HCT116 (cell line): Measurements from ENCODE around the gene TMC4.

ENCODE experiments used
- CBX3 ChIP-seq: IDR thresholded peaks from 2 replicates; pipeline ENCODE4 v1.6.1; 2012; ENCODE audit warnings: low read depth
- CTCF ChIP-seq, 3 experiments: fragments of 200-600 bp in 1 of 3; sonication (generic) in 1 of 3; IDR thresholded peaks in 2 of 3; conservative IDR thresholded peaks in 1 of 3; 2 replicates each; pipeline ENCODE4 v1.5.1; 2012 to 2017; ENCODE audit warnings: low read depth in 2 of 3, low read length in 2 of 3, antibody characterized with exemption in 1 of 3, borderline replicate concordance in 1 of 3, control low read depth in 1 of 3, mild to moderate bottlenecking in 1 of 3, mixed read lengths in 1 of 3, mixed run types in 1 of 3, moderate library complexity in 1 of 3; ENCODE audit not compliant: insufficient read depth in 1 of 3
- EZH2 ChIP-seq: fragments of 200-600 bp; sonication (generic); IDR thresholded peaks from 2 replicates; pipeline ENCODE4 v1.6.1; 2017; ENCODE audit warnings: antibody characterized with exemption, mixed run types
- EZH2phosphoT487 ChIP-seq: fragments of 200-600 bp; IDR thresholded peaks from 2 replicates; pipeline ENCODE4 v1.6.1; 2018; ENCODE audit warnings: antibody characterized with exemption, borderline replicate concordance
- MAX ChIP-seq: IDR thresholded peaks from 2 replicates; pipeline ENCODE4 v1.6.1; 2012
- POLR2A ChIP-seq: IDR thresholded peaks from 2 replicates; pipeline ENCODE4 v1.7.0; 2011; ENCODE audit warnings: borderline replicate concordance; ENCODE audit not compliant: insufficient read depth, insufficient read length; ENCODE audit errors: extremely low read depth
- POLR2AphosphoS5 ChIP-seq: IDR thresholded peaks from 2 replicates; pipeline ENCODE4 v1.6.1; 2011; ENCODE audit warnings: mild to moderate bottlenecking, low read depth, low read length, moderate library complexity
- RAD21 ChIP-seq: IDR thresholded peaks from 2 replicates; pipeline ENCODE4 v1.6.1; 2012; ENCODE audit warnings: low read depth, mild to moderate bottlenecking
- REST ChIP-seq: IDR thresholded peaks from 2 replicates; pipeline ENCODE4 v1.6.1; 2012; ENCODE audit warnings: low read depth
- SIN3A ChIP-seq: IDR thresholded peaks from 2 replicates; pipeline ENCODE4 v1.6.1; 2012; ENCODE audit warnings: low read depth
- SP1 ChIP-seq: IDR thresholded peaks from 2 replicates; pipeline ENCODE4 v1.6.1; 2012; ENCODE audit warnings: low read depth
- ZBTB33 ChIP-seq: IDR thresholded peaks from 2 replicates; pipeline ENCODE4 v1.6.1; 2011; ENCODE audit warnings: mild to moderate bottlenecking, low read length, moderate library complexity; ENCODE audit not compliant: insufficient replicate concordance; ENCODE audit errors: extremely low read depth

- TF ChIP-seq CTCF (IDR thresholded peaks at IDR 0.05 in 2 of 3, conservative IDR thresholded peaks at IDR 0.05 in 1 of 3; ENCODE audit: borderline replicate concordance in 1 of 3, insufficient read depth in 1 of 3, low read depth in 2 of 3, low read length in 2 of 3) (no peak), MAX (no peak), EZH2phosphoT487 (no peak), RAD21 (no peak), POLR2AphosphoS5 (no peak), POLR2A (no peak), CBX3 (no peak), EZH2 (no peak), SIN3A (no peak), ZBTB33 (no peak), SP1 (no peak), REST (no peak)
Measured at GRCh38 chr19:54133957-54134590, 38.9 kb downstream of the TMC4 start.
